ENCODE data around the gene ABCC3.
"Not testable (repeated sequence)": the region's sequence is repeated elsewhere in the genome, so short reads cannot be mapped to it uniquely, and the experiment has no call there.

Gene ABCC3

DNA sequence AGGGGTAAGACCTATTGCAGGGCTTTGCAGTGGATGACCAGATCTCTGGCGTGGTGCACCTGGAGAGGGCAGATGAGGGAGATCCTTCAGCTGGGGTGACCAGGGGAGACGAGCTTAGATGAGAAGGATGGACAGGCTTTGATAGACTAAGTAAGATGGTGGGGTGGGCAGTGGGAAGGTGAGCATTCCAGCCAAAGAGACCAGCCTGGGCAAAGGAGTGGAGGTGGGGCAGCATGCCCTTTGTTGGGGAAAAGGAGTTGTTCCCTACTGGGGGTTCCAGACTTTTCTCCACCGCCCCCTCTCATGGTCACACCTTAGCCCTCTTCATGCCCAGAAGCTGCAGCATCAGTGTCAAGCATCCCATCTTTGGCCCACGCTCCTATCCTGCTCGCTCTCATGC is 45.4 kb downstream of the ABCC3 start:
- no peak for DNase-seq (ENCODE audit: low read depth)
- TF ChIP-seq, protein P1, sequence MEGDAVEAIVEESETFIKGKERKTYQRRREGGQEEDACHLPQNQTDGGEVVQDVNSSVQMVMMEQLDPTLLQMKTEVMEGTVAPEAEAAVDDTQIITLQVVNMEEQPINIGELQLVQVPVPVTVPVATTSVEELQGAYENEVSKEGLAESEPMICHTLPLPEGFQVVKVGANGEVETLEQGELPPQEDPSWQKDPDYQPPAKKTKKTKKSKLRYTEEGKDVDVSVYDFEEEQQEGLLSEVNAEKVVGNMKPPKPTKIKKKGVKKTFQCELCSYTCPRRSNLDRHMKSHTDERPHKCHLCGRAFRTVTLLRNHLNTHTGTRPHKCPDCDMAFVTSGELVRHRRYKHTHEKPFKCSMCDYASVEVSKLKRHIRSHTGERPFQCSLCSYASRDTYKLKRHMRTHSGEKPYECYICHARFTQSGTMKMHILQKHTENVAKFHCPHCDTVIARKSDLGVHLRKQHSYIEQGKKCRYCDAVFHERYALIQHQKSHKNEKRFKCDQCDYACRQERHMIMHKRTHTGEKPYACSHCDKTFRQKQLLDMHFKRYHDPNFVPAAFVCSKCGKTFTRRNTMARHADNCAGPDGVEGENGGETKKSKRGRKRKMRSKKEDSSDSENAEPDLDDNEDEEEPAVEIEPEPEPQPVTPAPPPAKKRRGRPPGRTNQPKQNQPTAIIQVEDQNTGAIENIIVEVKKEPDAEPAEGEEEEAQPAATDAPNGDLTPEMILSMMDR (IDR thresholded peaks at IDR 0.05; ENCODE audit: insufficient read depth, low read depth, low read length, missing control alignments) = no peak
- no peak overlapping the region for H3K4me3 ChIP-seq (ENCODE audit: low read length)

DNA sequence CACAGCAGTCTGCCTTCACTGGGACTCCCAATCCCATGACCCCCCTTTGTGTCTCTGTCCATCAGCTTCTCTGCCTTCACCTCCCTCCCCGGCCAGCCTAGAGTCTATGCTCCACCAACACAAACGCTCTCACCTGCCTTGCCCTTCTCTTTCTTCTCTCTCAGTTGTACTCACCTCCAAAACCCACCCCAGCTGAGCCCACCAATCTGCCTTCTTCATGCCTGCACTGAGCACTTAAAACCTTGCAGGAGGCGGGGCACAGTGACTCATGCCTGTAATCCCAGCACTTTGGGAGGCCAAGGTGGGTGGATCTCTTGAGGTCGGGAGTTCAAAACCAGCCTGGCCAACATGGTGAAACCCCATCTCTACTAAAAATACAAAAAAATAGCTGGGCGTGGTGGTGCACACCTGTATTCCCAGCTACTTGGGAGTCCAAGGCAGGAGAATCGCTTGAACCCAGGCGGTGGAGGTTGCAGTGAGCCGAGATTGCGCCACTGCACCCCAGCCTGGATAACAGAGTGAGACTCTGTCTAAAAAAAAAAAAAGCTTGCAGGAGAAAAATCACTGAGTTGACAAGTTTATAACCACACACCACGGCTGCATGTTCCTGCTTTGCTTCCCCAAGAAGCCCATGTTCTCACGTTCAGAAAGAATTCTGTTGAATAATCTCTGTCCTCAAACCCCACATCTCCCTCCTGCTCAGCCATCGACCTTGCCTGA is 46.0 kb downstream of the ABCC3 start:
- not testable (repeated sequence) for H3K4me3 ChIP-seq (ENCODE audit: low read length); DNase-seq (ENCODE audit: low read depth)

DNA sequence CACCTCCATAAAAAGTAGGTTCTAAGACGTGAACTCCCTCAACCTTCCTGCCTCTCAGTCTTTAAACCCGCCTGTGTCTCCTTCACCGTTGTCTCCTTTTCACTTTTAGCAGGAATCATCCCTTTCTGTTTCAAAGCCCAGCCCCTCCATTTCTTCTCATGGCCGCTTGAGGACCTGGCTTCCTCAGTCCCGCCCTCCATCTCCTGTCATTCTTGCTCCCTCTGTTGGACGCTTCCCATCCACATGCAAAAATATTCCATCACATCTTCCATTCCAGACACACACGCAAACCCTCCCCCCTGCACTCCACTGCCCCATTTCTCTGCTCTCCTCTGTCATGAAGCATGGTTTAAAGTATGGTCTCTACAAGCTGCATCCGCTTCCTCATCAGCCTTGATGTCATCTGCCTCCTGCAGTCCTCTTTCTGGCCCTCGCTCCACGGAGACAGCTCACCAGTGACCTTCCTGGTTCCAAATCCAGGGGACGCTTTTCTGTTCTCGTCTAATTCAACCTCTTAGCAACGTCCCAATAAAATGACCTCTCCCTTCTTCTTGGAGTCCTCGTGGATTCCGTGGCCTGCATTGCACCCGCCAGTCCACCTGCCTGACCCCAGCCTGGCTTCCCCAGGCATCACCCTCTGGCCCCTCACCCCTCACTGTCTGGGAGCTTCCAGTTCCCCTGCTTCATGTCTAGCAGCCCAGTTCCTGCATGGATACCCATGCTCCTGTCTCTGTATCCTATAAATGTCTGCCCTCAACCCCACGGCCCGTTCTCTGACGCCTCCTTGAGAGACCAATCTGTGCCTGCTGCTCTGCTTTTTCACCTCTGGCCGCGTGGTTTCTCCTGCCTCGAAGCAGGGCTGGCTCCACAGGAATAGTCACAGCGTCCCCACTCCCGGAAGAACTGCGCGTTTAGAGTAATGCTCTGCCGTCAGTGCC is 46.9 kb downstream of the ABCC3 start:
- TF ChIP-seq, protein P1 (IDR thresholded peaks at IDR 0.05; ENCODE audit: insufficient read depth, low read depth, low read length, missing control alignments) = peak; percentile 78
- no peak overlapping the region for H3K4me3 ChIP-seq (ENCODE audit: low read length)
- peak; percentile 81 for DNase-seq (ENCODE audit: low read depth)

DNA sequence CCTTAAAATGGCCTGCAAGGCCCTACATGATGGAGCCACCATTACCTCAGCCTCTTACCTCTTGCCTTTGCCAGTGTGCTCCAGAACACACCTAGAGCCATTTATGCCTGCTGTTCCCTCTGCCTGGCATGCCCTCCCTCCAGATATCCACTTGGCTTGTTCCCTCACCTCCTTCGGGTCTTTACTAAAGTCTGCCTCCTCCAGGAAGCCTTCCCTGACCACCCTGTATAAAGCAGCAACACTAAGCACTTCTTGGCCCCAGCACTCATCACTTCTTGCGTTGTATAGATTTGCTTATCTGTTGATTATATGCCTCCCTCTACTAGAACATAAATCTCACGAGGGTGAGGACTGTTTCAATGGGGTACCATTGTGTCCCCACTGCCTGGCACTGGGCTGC is 47.8 kb downstream of the ABCC3 start:
- TF ChIP-seq, protein P1 (IDR thresholded peaks at IDR 0.05; ENCODE audit: insufficient read depth, low read depth, low read length, missing control alignments) = no peak
- no peak overlapping the region for H3K4me3 ChIP-seq (ENCODE audit: low read length)

DNA sequence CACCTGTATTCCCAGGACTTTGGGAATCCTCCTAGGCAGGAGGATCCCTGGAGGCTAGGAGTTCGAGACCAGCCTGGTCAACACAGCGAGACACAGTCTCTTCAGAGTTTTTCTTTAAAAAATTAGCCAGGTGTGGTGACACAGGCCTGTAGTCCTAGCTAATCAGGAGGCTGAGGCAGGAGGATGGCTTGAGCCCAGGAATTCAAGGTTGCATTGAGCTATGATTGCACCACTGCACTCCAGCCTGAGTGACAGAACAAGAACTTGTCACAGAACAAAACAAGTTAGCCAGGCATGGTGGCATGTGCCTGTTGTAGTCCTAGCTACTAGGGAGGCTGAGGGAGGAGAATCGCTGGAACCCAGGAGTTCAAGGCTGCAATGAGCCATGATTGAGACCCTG is 48.3 kb downstream of the ABCC3 start:
- TF ChIP-seq, protein P1 (IDR thresholded peaks at IDR 0.05; ENCODE audit: insufficient read depth, low read depth, low read length, missing control alignments) = no peak
- no peak overlapping the region for H3K4me3 ChIP-seq (ENCODE audit: low read length)
- DNase-seq (ENCODE audit: low read depth) = no peak

More for the DNA sequence above, 47.8 kb downstream of the ABCC3 start:
- DNase-seq (ENCODE audit: low read depth) = no peak

DNA sequence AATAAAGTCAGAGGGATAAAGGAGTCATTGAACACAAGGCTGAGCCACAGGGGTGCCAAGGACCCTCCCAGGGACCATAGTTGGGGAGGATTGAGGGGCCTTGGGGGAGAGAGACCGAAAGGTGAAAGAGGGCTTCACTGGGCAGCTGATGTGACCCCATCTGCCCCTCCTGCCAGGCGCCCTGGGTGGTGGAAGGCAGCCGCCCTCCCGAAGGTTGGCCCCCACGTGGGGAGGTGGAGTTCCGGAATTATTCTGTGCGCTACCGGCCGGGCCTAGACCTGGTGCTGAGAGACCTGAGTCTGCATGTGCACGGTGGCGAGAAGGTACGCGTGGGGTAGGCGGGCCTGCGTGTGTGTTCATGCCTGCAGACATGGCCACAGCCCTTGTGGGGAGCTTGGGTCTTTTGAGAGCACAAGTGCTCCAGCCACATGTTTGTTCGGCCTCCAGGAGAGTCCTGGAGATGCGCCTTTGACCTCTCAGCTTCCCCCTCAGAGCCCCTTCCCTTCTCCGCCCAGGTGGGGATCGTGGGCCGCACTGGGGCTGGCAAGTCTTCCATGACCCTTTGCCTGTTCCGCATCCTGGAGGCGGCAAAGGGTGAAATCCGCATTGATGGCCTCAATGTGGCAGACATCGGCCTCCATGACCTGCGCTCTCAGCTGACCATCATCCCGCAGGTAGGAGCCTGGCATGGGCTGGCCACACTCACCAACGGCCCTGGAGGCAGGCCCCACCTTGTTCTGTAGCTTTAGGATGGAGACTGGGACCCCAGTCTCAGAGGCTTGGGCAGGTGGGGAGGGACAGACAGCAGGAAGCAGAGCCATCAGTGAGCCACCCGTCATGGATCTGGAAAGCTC is 49.0 kb downstream of the ABCC3 start:
- DNase-seq (ENCODE audit: low read depth) = no peak
- no peak overlapping the region for H3K4me3 ChIP-seq (ENCODE audit: low read length)
- TF ChIP-seq, protein P1 (IDR thresholded peaks at IDR 0.05; ENCODE audit: insufficient read depth, low read depth, low read length, missing control alignments) = no peak

DNA sequence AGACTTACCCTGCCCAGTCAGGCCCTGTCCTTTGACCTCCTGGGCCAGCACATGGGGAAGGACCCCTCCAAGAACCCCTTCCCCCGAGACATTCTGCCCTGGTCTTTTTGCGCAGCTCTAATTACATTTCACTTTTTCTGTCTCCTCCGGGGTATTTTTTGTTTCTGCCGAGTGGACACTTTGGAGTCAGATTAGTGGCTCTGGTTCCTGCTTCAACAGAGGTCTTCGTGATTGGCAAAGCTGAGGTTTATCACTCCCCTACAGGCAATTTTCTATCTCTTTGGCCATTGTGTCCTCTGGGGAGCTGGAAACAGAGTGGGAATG is 49.6 kb downstream of the ABCC3 start:
- no peak for DNase-seq (ENCODE audit: low read depth)
- TF ChIP-seq, protein P1 (IDR thresholded peaks at IDR 0.05; ENCODE audit: insufficient read depth, low read depth, low read length, missing control alignments) = no peak
- no peak overlapping the region for H3K4me3 ChIP-seq (ENCODE audit: low read length)
